ENCODE results near the gene TSPY9. TPM values are rescaled to one million over a fixed set of nuclear protein-coding genes. Genes with fewer than 3 reads are reported as not detected.
"Not testable (repeated sequence)": the region's sequence is repeated elsewhere in the genome, so short reads cannot be mapped to it uniquely, and the experiment has no call there.

The TSPY9 gene
- total RNA-seq (2012; rRNA removed), result not detected in 2 replicates
- not detected in 2 replicates for polyA plus RNA-seq (2012; rRNA removed)
- not detected in 2 replicates for polyA plus RNA-seq (2012; cell fraction: cytosol; rRNA removed)
- polyA plus RNA-seq (2012; cell fraction: nucleus; rRNA removed; ENCODE audit: low replicate concordance), result not detected in 2 replicates
- not detected for Bru-seq, nascent RNA
- BruChase-seq, experiment 1, labeled RNA remaining after a 6-hour chase, result not detected
- not detected for BruChase-seq, experiment 2, labeled RNA remaining after a 2-hour chase
- long read RNA-seq, result 0 reads

GRCh38 chrY:9486967-9487366, at the start of gene TSPY9:
TSS of gene TSPY9 (plus strand) at chrY:9487267. CDS start at chrY:9487313, 46 bp downstream.
- POLR2A ChIA-PET (ENCODE audit: unreplicated experiment); H3K56ac ChIP-seq (ENCODE audit: extremely low read depth, insufficient read depth, low read length): not testable (repeated sequence)

GRCh38 chrY:9466655-9467054, 20.4 kb upstream of the TSPY9 start, which contains the start of gene TSPY1:
TSS of gene TSPY1 (plus strand) at chrY:9466955. CDS start at chrY:9467001, 46 bp downstream.
- BruUV-seq (replicated peaks); H3K56ac ChIP-seq (ENCODE audit: extremely low read depth, insufficient read depth, low read length); H3K9me3 ChIP-seq (ENCODE audit: control insufficient read depth, insufficient read depth, low read length); H4K91ac ChIP-seq (ENCODE audit: insufficient read depth, low read depth, low read length); ATAC-seq (ENCODE audit: low read depth); H3K36me3 ChIP-seq (ENCODE audit: control insufficient read depth, insufficient read depth, low read length); H3K9me1 ChIP-seq (ENCODE audit: insufficient read depth, low read length); H2AK5ac ChIP-seq (ENCODE audit: low read depth, low read length); DNase-seq; H3K4me3 ChIP-seq (ENCODE audit: insufficient read depth, low read depth, low read length); H4K8ac ChIP-seq (ENCODE audit: low read depth in 2 of 2, low read length in 2 of 2); H2AK9ac ChIP-seq (replicated peaks; ENCODE audit: low read depth, low read length, poor library complexity); H3K4me2 ChIP-seq (ENCODE audit: low read depth, low read length); H4K5ac ChIP-seq (ENCODE audit: low read depth, low read length); H4K20me1 ChIP-seq (ENCODE audit: insufficient read depth, low read length); POLR2A ChIA-PET (ENCODE audit: unreplicated experiment); H3K4me1 ChIP-seq (ENCODE audit: control insufficient read depth, insufficient read depth, low read length); H3K23ac ChIP-seq (ENCODE audit: low read depth, low read length); H3K27ac ChIP-seq (ENCODE audit: insufficient read depth, low read length); H3K14ac ChIP-seq (replicated peaks; ENCODE audit: low read depth, low read length); in situ Hi-C loops (cut with MboI; ENCODE audit: low sequenced_read_pairs); H3K4ac ChIP-seq (ENCODE audit: low read depth, low read length); H2BK120ac ChIP-seq (ENCODE audit: low read depth, low read length); H3K9ac ChIP-seq (ENCODE audit: low read depth, low read length); H2AFZ ChIP-seq (replicated peaks; ENCODE audit: low read length, poor library complexity); H2BK5ac ChIP-seq (ENCODE audit: low read depth, low read length, poor library complexity, severe bottlenecking); H2BK15ac ChIP-seq (ENCODE audit: low read depth, low read length); H3K18ac ChIP-seq (ENCODE audit: low read depth, low read length); H2BK20ac ChIP-seq (ENCODE audit: low read depth, low read length); dilution Hi-C loops (cut with HindIII; ENCODE audit: low sequenced_read_pairs, unreplicated experiment); intact Hi-C loops (cut with micrococcal nuclease); CTCF ChIA-PET; H3K27me3 ChIP-seq (ENCODE audit: control insufficient read depth, insufficient read depth, low read length); H3K79me1 ChIP-seq (ENCODE audit: low read depth in 1 of 2, low read length in 2 of 2): not testable (repeated sequence)
- no CpG with 5 or more reads among the region's 25 CpGs for WGBS, 2 experiments (ENCODE audit: extremely low coverage in 2 of 2, insufficient read length in 1 of 2)

More at GRCh38 chrY:9486967-9487366, at the start of gene TSPY9:
- H4K91ac ChIP-seq (ENCODE audit: insufficient read depth, low read depth, low read length); H2BK15ac ChIP-seq (ENCODE audit: low read depth, low read length); H2AK9ac ChIP-seq (replicated peaks; ENCODE audit: low read depth, low read length, poor library complexity); H3K4me3 ChIP-seq (ENCODE audit: insufficient read depth, low read depth, low read length); H3K14ac ChIP-seq (replicated peaks; ENCODE audit: low read depth, low read length); H3K9ac ChIP-seq (ENCODE audit: low read depth, low read length); H3K79me1 ChIP-seq (ENCODE audit: low read depth in 1 of 2, low read length in 2 of 2); H3K18ac ChIP-seq (ENCODE audit: low read depth, low read length); H2BK20ac ChIP-seq (ENCODE audit: low read depth, low read length); H3K4ac ChIP-seq (ENCODE audit: low read depth, low read length); DNase-seq; in situ Hi-C loops (cut with MboI; ENCODE audit: low sequenced_read_pairs); H4K20me1 ChIP-seq (ENCODE audit: insufficient read depth, low read length); H2BK120ac ChIP-seq (ENCODE audit: low read depth, low read length); H2AFZ ChIP-seq (replicated peaks; ENCODE audit: low read length, poor library complexity); BruUV-seq (replicated peaks); intact Hi-C loops (cut with micrococcal nuclease); CTCF ChIA-PET; H3K27me3 ChIP-seq (ENCODE audit: control insufficient read depth, insufficient read depth, low read length); H3K36me3 ChIP-seq (ENCODE audit: control insufficient read depth, insufficient read depth, low read length); H3K4me1 ChIP-seq (ENCODE audit: control insufficient read depth, insufficient read depth, low read length); dilution Hi-C loops (cut with HindIII; ENCODE audit: low sequenced_read_pairs, unreplicated experiment); H3K4me2 ChIP-seq (ENCODE audit: low read depth, low read length); H3K9me3 ChIP-seq (ENCODE audit: control insufficient read depth, insufficient read depth, low read length); H4K8ac ChIP-seq (ENCODE audit: low read depth in 2 of 2, low read length in 2 of 2); H3K9me1 ChIP-seq (ENCODE audit: insufficient read depth, low read length); H4K5ac ChIP-seq (ENCODE audit: low read depth, low read length); H3K23ac ChIP-seq (ENCODE audit: low read depth, low read length); ATAC-seq (ENCODE audit: low read depth); H3K27ac ChIP-seq (ENCODE audit: insufficient read depth, low read length); H2BK5ac ChIP-seq (ENCODE audit: low read depth, low read length, poor library complexity, severe bottlenecking); H2AK5ac ChIP-seq (ENCODE audit: low read depth, low read length): not testable (repeated sequence)
- no CpG with 5 or more reads among the region's 26 CpGs for WGBS, 2 experiments (ENCODE audit: extremely low coverage in 2 of 2, insufficient read length in 1 of 2)
